ENCODE measurements around the gene CYLD.

Gene CYLD

DNA sequence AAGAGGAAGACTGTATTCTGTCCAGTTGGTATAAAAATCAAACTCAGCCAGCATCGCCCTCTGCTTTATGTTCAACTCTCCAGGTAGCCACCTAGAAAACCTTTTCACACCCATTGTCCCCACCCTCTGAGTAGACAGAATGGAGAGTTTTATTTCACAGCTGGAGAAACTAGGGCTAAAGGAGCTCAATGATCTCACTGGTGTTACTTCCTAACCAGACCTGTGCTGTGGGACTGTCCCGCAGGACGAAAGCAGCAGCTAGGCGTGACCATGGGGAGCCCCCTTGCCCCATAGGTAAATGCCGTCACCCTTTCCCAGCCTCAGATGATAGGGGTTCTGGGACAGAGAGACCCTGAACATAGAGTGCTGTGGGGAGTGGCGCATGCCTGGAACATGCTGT, 67.7 kb downstream of the CYLD start:
- TF ChIP-seq FOXA1 (IDR thresholded peaks at IDR 0.05), result no peak
- no peak for TF ChIP-seq L3MBTL2 (conservative IDR thresholded peaks at IDR 0.05)
- no peak for TF ChIP-seq NFRKB (IDR thresholded peaks at IDR 0.05)
- no peak for TF ChIP-seq FOXM1 (IDR thresholded peaks at IDR 0.05; ENCODE audit: borderline replicate concordance)
- TF ChIP-seq, protein P1, sequence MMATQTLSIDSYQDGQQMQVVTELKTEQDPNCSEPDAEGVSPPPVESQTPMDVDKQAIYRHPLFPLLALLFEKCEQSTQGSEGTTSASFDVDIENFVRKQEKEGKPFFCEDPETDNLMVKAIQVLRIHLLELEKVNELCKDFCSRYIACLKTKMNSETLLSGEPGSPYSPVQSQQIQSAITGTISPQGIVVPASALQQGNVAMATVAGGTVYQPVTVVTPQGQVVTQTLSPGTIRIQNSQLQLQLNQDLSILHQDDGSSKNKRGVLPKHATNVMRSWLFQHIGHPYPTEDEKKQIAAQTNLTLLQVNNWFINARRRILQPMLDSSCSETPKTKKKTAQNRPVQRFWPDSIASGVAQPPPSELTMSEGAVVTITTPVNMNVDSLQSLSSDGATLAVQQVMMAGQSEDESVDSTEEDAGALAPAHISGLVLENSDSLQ (IDR thresholded peaks at IDR 0.05), result no peak
- no peak for TF ChIP-seq FOXK2 (IDR thresholded peaks at IDR 0.05)
- TF ChIP-seq ARNT (IDR thresholded peaks at IDR 0.05), result no peak
- TF ChIP-seq SP1 (IDR thresholded peaks at IDR 0.05), result no peak
- no peak for TF ChIP-seq LEF1 (IDR thresholded peaks at IDR 0.05; ENCODE audit: borderline replicate concordance)
- no peak for TF ChIP-seq BHLHE40 (IDR thresholded peaks at IDR 0.05; ENCODE audit: borderline replicate concordance)
- TF ChIP-seq TARDBP (IDR thresholded peaks at IDR 0.05), result no peak
- TF ChIP-seq SUZ12 (IDR thresholded peaks at IDR 0.05), result no peak
- no peak for TF ChIP-seq CTBP1 (IDR thresholded peaks at IDR 0.05; ENCODE audit: borderline replicate concordance)
- POLR2A ChIA-PET, result no interaction called here

DNA sequence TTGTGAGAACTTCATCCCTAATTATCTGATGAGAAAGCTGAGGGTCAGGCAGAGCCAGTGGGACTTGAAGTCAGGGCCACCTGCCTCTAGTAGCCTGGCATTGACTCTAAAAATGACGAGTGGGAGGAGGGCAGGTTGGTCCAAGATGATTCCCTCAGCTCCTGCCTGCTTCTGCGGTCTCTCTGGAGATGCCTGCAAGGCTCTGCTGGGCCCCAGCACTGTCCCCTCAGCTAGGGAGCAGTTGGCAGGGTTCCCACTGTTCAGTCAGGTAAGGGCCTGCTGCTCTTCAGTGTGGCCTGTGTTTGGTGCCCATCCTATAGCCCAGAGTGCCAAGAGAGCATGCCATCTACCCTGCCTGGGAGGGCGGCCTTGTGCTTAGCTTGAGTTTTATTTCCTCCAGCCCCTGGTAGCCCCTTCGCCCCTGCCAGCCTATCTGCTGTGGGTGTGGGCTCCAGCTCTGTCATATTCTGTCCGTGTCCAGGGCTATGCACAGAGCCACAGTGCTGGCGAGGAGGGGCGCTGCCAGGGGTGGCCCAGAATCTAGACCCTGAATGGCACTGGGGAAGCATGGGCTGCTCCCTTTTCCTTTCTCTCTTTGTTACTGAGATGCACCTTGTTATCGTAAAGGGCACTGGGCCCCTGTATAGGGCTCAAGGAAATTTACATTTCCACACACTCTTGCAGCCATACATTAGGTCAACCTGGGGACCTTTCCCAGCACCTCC, 68.5 kb downstream of the CYLD start:
- ChIA-PET CTCF (no interaction called here), POLR2A (no interaction called here)
- DNase-seq (ENCODE audit: extremely low spot score), result no peak
- TF ChIP-seq BHLHE40 (IDR thresholded peaks at IDR 0.05; ENCODE audit: borderline replicate concordance) (no peak), FOXM1 (IDR thresholded peaks at IDR 0.05; ENCODE audit: borderline replicate concordance) (no peak), FOXK2 (IDR thresholded peaks at IDR 0.05) (no peak), ELF4 (IDR thresholded peaks at IDR 0.05) (no peak), TARDBP (IDR thresholded peaks at IDR 0.05) (no peak), NFRKB (IDR thresholded peaks at IDR 0.05) (no peak), CTBP1 (IDR thresholded peaks at IDR 0.05; ENCODE audit: borderline replicate concordance) (no peak), SUZ12 (IDR thresholded peaks at IDR 0.05) (no peak), LEF1 (IDR thresholded peaks at IDR 0.05; ENCODE audit: borderline replicate concordance) (no peak), ZNF384 (IDR thresholded peaks at IDR 0.05) (no peak), SP1 (IDR thresholded peaks at IDR 0.05) (no peak), HDGF (IDR thresholded peaks at IDR 0.05; ENCODE audit: borderline replicate concordance) (no peak), FOXA1 (IDR thresholded peaks at IDR 0.05) (no peak), ARNT (IDR thresholded peaks at IDR 0.05) (no peak), L3MBTL2 (conservative IDR thresholded peaks at IDR 0.05) (no peak)
- TF ChIP-seq, protein P1 (IDR thresholded peaks at IDR 0.05), result no peak

More for the DNA sequence above, 67.7 kb downstream of the CYLD start:
- no peak for DNase-seq (ENCODE audit: extremely low spot score)
- CTCF ChIA-PET, result no interaction called here

DNA sequence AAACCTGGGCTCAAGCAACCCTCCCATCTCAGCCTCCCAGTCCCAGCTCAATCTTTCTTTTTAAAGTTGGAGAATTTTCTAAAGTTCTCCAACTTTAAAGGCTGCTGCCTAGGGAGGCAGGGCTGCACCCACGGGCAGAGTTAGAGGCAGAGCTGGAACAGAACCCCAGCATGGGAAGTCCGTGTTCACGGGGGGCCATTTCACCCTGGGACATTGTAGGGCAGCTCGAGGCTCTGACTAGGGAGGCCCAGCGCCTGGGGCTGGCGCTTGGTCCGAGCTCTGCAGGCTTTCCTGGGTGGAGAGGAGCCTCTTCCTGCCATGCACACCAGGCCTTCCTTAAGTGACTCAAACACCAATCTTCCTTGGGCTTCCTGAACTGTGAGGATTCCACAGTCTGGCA, 70.2 kb downstream of the CYLD start:
- DNase-seq (ENCODE audit: extremely low spot score), result no peak
- CTCF ChIA-PET, result interaction anchor here (1.5 kb wide), 1 partner anchor 147 kb away, joined by 3 read pairs; no protein-coding TSS in a partner anchor
- POLR2A ChIA-PET, result no interaction called here
- TF ChIP-seq, protein P1 (IDR thresholded peaks at IDR 0.05), result no peak
- TF ChIP-seq BHLHE40 (IDR thresholded peaks at IDR 0.05; ENCODE audit: borderline replicate concordance), result no peak

DNA sequence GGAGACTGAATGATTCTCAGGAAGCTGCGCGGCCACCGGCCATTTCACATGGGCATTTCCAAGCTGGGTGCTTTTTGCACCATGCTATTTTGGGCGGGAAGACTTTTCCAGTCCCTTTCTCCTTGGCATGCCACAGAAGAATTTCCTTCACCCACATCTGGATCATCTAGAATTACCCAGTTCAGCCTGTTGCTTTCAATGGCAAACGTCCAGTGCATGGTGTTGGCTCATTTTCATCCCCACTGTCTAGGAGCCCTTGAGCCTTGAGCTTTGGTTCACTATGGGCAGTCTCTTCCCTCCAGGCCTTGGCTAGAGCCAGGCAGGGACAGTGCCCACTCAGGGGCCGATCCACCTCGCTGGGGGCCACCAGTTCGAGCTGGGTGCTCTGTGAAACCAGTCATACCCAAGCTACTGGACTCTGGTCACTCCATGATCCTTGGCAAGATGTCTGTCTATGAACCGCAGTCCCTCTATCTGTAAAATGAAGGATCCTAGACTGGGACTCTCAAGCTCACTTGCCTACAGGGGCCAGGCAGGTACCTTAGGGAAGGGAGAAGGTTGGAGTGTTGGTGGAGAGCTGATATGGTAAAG, 71.1 kb downstream of the CYLD start:
- CTCF ChIA-PET, result no interaction called here
- no peak for TF ChIP-seq CTBP1 (IDR thresholded peaks at IDR 0.05; ENCODE audit: borderline replicate concordance)
- TF ChIP-seq FOXA1 (IDR thresholded peaks at IDR 0.05), result no peak
- TF ChIP-seq, protein P1 (IDR thresholded peaks at IDR 0.05), result no peak
- TF ChIP-seq TARDBP (IDR thresholded peaks at IDR 0.05), result no peak
- TF ChIP-seq NFRKB (IDR thresholded peaks at IDR 0.05), result no peak
- no peak for TF ChIP-seq FOXK2 (IDR thresholded peaks at IDR 0.05)
- TF ChIP-seq BHLHE40 (IDR thresholded peaks at IDR 0.05; ENCODE audit: borderline replicate concordance), result no peak
- TF ChIP-seq HDGF (IDR thresholded peaks at IDR 0.05; ENCODE audit: borderline replicate concordance), result no peak
- TF ChIP-seq ARNT (IDR thresholded peaks at IDR 0.05), result no peak
- TF ChIP-seq FOXM1 (IDR thresholded peaks at IDR 0.05; ENCODE audit: borderline replicate concordance), result no peak
- no peak for TF ChIP-seq ZNF384 (IDR thresholded peaks at IDR 0.05)
- TF ChIP-seq LEF1 (IDR thresholded peaks at IDR 0.05; ENCODE audit: borderline replicate concordance), result no peak
- POLR2A ChIA-PET, result interaction anchor here (0.9 kb wide), 1 partner anchor 45 kb away, joined by 3 read pairs; no protein-coding TSS in a partner anchor
- DNase-seq (ENCODE audit: extremely low spot score), result no peak

DNA sequence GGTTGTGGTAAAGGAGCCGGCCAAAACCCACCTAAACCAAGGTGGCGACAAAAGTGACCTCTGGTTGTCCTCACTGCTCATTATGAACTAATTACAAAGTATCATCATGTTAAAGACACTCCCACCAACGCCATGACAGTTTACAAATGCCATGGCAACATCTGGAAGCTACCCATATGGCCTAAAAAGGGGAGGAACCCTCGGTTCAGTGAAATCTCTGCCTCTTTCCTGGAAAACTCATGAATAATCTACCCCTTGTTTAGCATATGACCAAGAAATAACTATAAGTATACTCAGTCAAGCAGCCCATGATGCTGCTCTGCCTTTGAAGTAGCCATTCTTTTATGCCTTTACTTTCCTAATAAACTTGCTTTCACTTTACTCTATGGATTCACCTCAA, 72.2 kb downstream of the CYLD start:
- ChIA-PET CTCF (interaction anchor here (0.7 to 1.0 kb wide), 2 partner anchors 8 to 488 kb away, joined by 3 to 4 read pairs; no protein-coding TSS in a partner anchor), POLR2A (no interaction called here)
- DNase-seq (ENCODE audit: extremely low spot score), result no peak
- TF ChIP-seq NFRKB (IDR thresholded peaks at IDR 0.05) (no peak), SP1 (IDR thresholded peaks at IDR 0.05) (no peak), FOXM1 (IDR thresholded peaks at IDR 0.05; ENCODE audit: borderline replicate concordance) (no peak), FOXA1 (IDR thresholded peaks at IDR 0.05) (no peak), ZNF384 (IDR thresholded peaks at IDR 0.05) (no peak)
- TF ChIP-seq, protein P1 (IDR thresholded peaks at IDR 0.05), result no peak
